ENCODE results near the gene TARS1.

Gene TARS1

GRCh38 chr5:33439905-33440481 lies 772 bp upstream of the TARS1 start:
- DNase-seq: no peak

- DNase-seq: no peak
Measured at GRCh38 chr5:33441241-33442177, 744 bp downstream of the TARS1 start.

GRCh38 chr5:33444542-33444941 lies 3.8 kb downstream of the TARS1 start:
- no peak for DNase-seq

GRCh38 chr5:33445798-33446197 lies 5.0 kb downstream of the TARS1 start:
- no peak for DNase-seq

- no peak for DNase-seq
Measured at GRCh38 chr5:33448118-33448517, 7.4 kb downstream of the TARS1 start.

GRCh38 chr5:33457126-33457525 lies 16.4 kb downstream of the TARS1 start:
- no peak for DNase-seq

GRCh38 chr5:33457817-33458216 lies 17.1 kb downstream of the TARS1 start:
- no peak for DNase-seq

GRCh38 chr5:33460210-33460609 lies 19.4 kb downstream of the TARS1 start:
- DNase-seq: no peak

GRCh38 chr5:33462456-33462855 lies 21.7 kb downstream of the TARS1 start:
- DNase-seq: no peak

GRCh38 chr5:33465120-33465519 lies 24.4 kb downstream of the TARS1 start:
- DNase-seq: no peak

GRCh38 chr5:33468775-33469435 lies 28.1 kb downstream of the TARS1 start:
- no peak for DNase-seq

- no peak for DNase-seq
Measured at GRCh38 chr5:33470544-33470943, 29.8 kb downstream of the TARS1 start.

GRCh38 chr5:33472805-33473409 lies 32.1 kb downstream of the TARS1 start:
- no peak for DNase-seq

GRCh38 chr5:33474004-33474403 lies 33.2 kb downstream of the TARS1 start:
- DNase-seq: no peak

- DNase-seq: no peak
Measured at GRCh38 chr5:33474931-33475499, 34.2 kb downstream of the TARS1 start.

GRCh38 chr5:33475706-33476105 lies 34.9 kb downstream of the TARS1 start:
- DNase-seq: no peak

GRCh38 chr5:33476992-33477391 lies 36.2 kb downstream of the TARS1 start:
- DNase-seq: no peak

GRCh38 chr5:33477816-33478215 lies 37.1 kb downstream of the TARS1 start:
- no peak for DNase-seq

GRCh38 chr5:33479311-33479710 lies 38.5 kb downstream of the TARS1 start:
- DNase-seq: no peak

- no peak for DNase-seq
Measured at GRCh38 chr5:33480876-33481275, 40.1 kb downstream of the TARS1 start.

GRCh38 chr5:33482335-33482734 lies 41.6 kb downstream of the TARS1 start:
- no peak for DNase-seq

GRCh38 chr5:33487236-33487635 lies 46.5 kb downstream of the TARS1 start:
- DNase-seq: no peak
